GM12891 (cell line): ENCODE results near the gene NFILZ.

Experiments used
- PAX5 ChIP-seq: IDR thresholded peaks from 2 replicates; pipeline ENCODE4 v1.6.1; 2011; ENCODE audit warnings: low read length, moderate library complexity, mild to moderate bottlenecking; ENCODE audit not compliant: insufficient read depth, severe bottlenecking
- POLR2A ChIP-seq: IDR thresholded peaks from 2 replicates; pipeline ENCODE4 v1.6.1; 2011; ENCODE audit warnings: low read depth, low read length, control low read depth
- POLR2AphosphoS5 ChIP-seq: IDR thresholded peaks from 2 replicates; pipeline ENCODE4 v1.6.1; 2011; ENCODE audit warnings: low read depth, low read length, control low read depth
- POU2F2 ChIP-seq: IDR thresholded peaks from 2 replicates; pipeline ENCODE4 v1.6.1; 2011; ENCODE audit warnings: low read depth, mild to moderate bottlenecking, control low read depth, low read length, moderate library complexity
- SPI1 ChIP-seq: IDR thresholded peaks from 2 replicates; pipeline ENCODE4 v1.6.1; 2011; ENCODE audit warnings: low read depth, low read length, control low read depth
- TAF1 ChIP-seq: IDR thresholded peaks from 2 replicates; pipeline ENCODE4 v1.6.1; 2011; ENCODE audit warnings: low read depth, low read length, control low read depth

DNA sequence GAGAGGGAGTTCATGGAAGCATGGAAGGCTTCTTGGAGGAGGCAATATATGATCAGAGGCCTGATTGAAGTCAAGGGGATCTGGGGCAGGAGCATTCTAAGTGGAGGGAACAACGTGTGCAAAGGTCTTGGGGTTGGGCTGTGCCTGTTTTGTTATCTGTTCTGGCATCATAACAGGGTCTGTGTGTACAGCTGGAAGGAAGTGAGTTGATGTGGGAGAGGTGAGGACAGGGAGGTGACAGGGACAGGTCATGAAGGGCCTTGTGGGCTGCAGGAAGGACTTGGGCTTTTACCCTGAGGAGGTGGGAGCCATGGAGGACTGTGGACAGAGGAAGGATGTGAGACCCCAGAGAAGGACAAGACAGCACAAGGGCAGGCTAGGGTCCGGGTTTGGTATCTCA lies 1.2 kb upstream of the NFILZ start:
- TF ChIP-seq TAF1 (no peak), POLR2A (no peak), SPI1 (no peak), POLR2AphosphoS5 (no peak), PAX5 (no peak), POU2F2 (no peak)
